ENCODE results near the gene DPH1.

DNA sequence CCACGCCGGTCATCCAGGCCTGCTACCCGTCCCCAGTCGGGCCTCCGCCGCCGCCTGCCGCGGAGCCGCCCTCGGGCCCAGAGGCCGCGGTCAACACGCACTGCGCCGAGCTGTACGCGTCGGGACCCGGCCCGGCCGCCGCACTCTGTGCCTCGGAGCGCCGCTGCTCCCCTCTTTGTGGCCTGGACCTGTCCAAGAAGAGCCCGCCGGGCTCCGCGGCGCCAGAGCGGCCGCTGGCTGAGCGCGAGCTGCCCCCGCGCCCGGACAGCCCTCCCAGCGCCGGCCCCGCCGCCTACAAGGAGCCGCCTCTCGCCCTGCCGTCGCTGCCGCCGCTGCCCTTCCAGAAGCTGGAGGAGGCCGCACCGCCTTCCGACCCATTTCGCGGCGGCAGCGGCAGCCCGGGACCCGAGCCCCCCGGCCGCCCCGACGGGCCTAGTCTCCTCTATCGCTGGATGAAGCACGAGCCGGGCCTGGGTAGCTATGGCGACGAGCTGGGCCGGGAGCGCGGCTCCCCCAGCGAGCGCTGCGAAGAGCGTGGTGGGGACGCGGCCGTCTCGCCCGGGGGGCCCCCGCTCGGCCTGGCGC, 27.3 kb downstream of the DPH1 start:
- TF ChIP-seq POLR2A (IDR thresholded peaks at IDR 0.05; ENCODE audit: low read depth, low read length): no peak
- TF ChIP-seq POLR2AphosphoS5 (IDR thresholded peaks at IDR 0.05; ENCODE audit: low read depth, low read length): no peak
- no peak for TF ChIP-seq TAF1 (IDR thresholded peaks at IDR 0.05; ENCODE audit: borderline replicate concordance, low read depth, low read length)

Data from GM12892 (cell line).